GM21723 (cell line): ENCODE measurements around the gene MRO.
"Not testable (repeated sequence)": the region's sequence is repeated elsewhere in the genome, so short reads cannot be mapped to it uniquely, and the experiment has no call there.

Experiments used
- ATAC-seq: cut with Tn5 transposase; IDR thresholded peaks from one replicate; pipeline ENCODE4 v1.9.1; 2021; ENCODE audit warnings: mild to moderate bottlenecking, moderate library complexity; ENCODE audit not compliant: unreplicated experiment

The MRO gene

DNA sequence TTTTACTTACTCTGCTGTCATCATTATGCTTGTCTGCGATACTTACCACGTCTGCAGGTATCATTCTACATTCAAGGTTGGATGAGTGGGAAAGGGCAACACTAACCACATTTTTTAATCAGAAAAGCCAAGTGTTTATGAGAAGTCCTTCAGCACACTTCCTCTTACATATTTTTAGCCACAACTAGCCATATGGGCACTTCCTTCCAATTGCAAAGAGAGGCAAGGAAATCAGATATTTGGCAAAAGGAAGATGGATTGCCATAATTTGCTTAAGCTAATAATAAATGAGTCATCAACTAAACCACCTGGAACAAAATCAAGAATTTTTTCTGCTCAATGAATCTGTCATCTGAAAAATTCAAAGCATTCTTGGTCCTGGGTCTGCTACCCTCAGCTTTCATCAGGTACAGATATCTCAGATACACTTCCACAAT, 16.7 kb upstream of the MRO start:
- ATAC-seq, result peak; percentile 41

GRCh38 chr18:50833496-50833895, 13.7 kb upstream of the MRO start:
- ATAC-seq, result not testable (repeated sequence)

GRCh38 chr18:50832754-50833153, 12.9 kb upstream of the MRO start:
- peak; percentile 72 for ATAC-seq

GRCh38 chr18:50830544-50830943, 10.7 kb upstream of the MRO start:
- peak; percentile 67 for ATAC-seq

GRCh38 chr18:50829644-50830043, 9.8 kb upstream of the MRO start:
- ATAC-seq, result no peak

- no peak for ATAC-seq
Observed at GRCh38 chr18:50826027-50826426, 6.2 kb upstream of the MRO start.

GRCh38 chr18:50825621-50826020, 5.8 kb upstream of the MRO start:
- ATAC-seq, result no peak

DNA sequence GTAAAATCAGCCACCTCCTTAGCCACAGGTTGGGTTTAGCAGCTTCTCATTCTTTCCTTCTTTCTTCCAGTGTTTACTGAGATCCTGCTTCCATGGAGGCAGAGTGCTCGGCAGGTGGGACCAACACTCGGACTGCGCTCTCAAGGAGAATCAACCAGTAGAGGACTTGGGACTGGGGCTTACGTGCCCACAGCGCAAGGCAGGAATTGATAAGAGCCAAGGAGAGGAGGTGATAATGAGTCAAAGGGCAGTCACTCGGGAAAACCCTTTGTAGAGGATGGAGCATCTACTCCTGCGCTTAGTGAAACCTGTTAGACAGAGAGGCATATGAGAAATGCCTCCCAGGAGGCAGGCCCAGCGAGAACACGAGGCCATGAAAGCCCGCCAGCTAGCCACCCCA, 2.9 kb upstream of the MRO start:
- ATAC-seq, result no peak

DNA sequence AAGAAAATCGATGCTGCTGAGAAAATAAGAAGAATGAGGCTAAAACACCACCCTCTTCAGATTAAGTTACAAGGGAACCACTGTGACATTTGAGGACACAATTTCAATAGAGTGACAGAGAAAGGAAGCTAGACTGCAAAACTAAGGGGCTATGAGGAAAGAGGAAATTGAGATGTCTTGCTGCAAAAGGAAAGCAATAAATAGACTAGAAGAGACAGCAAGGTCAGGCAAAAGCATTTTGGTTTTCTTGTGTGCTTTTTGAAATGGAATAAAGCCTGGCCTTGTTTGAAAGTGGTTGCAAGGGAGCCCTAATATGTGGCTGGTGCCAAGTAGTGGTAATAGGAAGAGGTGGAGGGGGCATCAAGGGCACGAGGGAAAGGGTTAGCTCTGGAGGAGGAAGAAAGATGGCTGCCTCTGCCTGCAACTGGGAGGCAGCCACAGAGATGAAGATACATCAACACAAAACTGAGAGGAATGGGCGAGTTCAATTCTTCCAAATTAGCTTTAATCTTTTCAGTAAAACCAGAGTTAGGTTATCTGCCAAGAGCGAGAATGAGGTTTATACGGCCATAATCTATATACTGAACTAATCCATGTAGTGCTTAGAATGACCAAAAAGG, 1.2 kb upstream of the MRO start:
- no peak for ATAC-seq

- ATAC-seq, result no peak
Observed at GRCh38 chr18:50819027-50819727, 639 bp downstream of the MRO start.

DNA sequence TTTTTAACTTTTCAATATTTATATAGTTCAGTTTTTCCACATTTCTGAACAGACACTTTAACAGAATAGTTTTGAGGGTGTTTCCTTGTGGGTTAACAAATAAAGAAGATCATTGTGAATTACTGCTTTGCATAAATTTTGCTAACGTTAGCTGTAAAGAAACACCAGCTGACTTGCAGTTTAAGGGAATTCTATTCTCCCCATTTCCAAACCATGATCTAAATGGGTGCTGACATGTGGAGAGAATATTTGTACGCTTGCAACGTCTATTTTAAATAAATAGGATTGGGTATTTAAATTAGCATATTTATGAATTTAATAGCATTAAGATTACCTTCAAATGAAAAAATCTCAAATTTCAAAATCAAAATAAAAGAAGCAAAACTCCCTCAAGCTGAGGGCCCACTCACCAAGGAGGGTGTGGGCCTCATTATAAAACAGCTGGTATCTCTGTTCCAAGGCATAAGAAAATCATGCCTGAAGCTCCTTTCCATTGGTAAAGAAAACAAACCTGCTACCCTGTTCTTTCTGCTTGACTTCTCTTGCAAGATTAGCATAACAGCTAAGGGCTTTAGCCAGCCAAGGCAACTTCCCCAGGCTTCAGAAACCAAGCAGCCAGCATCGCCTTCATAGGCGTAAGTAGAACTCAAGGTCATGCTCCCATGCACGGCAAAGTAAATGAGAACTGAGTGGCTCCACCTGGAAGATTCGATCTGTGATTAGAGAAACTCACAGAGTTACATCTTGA, 3.2 kb downstream of the MRO start:
- ATAC-seq, result no peak

DNA sequence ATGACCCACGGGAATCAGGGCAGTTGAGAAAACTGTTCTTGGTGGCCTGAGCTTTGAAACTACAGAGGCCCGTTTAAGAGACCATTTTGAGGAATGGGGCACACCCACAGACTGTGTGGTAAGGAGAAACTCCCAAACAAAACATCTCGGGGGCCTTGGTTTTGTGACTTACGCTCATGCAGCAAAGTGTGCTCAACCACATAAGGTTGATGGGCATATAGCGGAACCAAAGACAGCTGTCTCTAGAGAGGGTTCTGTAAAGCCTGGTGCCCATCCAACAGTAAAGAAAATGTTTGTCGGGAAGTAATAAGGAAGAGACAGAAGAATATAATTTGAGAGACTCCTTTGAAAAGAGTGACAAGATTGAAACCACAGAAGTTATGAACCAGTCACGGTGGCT, 5.4 kb downstream of the MRO start:
- no peak for ATAC-seq

DNA sequence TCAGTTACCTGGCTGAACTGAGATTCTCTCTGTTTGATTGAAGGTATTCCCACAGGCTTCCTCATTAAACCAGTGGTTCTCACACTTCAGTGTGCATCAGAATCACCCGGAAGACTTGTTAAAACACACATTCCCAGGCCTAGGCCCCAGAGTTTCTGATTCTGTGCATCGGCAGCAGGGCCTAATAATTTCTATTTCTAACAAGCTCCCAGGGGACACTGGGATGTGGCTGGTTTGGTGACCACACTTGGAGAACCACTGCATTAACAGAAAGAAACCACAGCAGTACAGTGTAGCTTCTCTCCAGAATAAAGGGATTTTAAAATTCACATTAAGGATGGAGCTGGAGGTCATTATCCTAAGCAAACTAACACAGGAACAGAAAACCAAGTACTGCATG, 6.5 kb downstream of the MRO start:
- no peak for ATAC-seq

DNA sequence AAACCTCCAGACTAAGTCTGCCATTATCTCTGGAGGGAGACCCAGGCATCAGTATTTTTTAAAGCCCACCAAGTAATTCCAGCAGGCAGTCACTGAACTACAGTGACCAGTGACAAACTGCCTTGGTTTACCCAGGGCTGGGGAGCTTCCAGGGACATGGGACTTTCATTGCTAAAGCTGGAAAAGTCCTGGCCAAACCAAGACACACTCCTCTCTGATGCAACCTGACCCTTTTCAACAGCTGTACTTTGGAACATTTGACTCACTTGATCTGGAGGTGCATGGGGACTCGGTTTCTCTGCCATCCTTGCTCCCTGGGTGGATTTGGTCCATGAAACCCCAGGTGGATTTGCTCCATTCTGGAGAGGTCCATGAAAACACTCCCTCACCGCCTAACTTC, 7.0 kb downstream of the MRO start:
- ATAC-seq, result no peak

GRCh38 chr18:50807176-50807575, 12.6 kb downstream of the MRO start:
- ATAC-seq, result no peak

DNA sequence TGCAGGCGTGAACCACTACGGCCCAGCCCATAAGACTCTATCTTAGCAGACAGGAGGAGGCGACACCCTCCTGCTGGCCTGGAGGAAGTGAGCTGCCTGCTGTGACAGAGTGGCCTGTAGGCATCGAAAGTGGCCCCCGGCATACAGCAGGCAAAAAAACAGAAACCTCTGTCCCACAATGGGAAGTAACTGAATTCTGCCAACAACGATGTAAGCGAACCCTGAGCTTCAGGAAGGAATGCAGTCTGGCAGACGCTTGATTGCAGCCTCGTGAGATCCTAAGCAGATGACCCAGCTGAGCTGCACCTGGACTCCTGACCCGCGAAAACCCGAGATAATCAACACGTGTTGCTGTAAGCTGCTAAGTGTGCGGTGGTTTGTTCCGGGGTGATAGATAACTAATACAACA, 13.6 kb downstream of the MRO start:
- ATAC-seq, result peak; percentile 72

DNA sequence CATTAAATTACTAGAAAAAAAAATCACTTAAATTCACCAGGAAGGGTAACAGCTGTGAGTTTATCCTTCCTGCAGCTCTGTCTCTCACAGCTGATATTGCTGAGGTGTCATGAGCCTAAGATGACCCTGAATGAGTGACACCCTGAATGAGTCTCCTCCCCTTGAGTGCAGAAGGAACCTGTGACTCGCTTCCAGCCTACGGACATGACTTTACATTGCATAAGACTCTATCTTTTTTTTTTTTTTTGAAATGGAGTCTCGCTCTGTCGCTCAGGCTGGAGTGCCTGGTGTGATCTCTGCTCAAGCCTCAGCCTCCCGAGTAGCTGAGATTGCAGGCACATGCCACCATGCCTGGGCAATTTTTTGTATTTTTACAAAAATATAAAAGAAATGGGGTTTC, 14.1 kb downstream of the MRO start:
- ATAC-seq, result no peak

DNA sequence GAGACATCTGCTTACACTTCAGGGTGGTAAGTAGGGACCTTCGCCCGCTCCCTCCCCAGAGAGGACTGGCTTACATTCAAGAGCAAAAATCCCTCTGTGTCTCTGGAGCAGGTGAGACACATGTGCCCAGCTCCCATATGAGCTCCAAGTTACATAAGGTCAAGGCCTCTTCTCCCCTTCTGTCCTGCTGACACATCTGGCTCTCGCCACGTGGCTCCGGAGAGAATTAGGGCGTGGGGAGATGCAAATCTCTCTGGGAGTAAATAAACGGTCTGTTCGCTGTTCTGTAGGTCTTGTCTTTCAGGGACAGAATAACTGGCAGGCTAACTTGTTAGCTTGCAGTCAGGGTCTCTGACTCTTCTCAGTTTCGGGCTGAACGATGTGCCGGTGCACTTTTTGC, 16.2 kb downstream of the MRO start:
- ATAC-seq, result no peak

- ATAC-seq, result no peak
Observed at GRCh38 chr18:50802141-50802540, 17.7 kb downstream of the MRO start.

DNA sequence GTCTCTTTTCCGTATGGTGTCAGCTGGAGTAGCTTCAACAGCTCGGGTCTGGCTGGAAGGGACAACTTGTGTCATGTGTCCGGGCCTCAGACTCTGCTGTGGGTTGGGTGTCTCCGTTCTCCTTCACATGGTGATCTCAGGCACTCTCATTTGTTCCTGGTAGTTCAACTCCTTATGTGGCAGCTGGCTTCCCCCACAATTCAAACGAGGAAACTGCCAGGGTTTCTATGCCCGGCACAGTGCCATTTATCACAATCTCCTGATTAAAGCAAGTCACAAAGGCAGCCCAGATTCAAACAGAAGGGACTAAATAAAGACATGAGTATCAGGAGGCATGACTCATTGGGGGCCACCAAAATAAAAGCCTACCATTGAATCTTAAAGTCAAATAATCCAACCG, 22.7 kb downstream of the MRO start:
- ATAC-seq, result no peak

DNA sequence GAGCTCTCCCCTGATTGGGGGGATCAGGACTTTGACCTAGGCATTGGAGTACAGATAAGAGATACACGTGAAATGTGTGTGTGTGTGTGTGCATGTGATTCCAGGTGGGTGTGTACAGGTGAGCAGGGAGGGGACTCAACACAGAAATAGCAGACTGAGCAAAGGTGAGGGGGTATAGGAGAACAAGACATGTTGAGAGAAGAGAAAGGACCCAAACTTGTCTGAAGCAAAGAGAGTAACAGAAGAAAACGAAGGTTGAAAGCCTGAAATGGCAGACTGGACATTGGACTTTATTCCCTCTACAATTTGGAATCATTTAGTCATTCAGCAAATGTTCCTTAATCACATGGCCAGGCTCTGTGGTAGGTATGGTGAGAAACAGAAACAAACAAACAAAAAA, 23.3 kb downstream of the MRO start:
- no peak for ATAC-seq
